NCI-H2107 treated with DMSO at 0.1 percent for 48 hours (cell line): Measurements from ENCODE around the gene FCN3.
A peak's percentile ranks its signal among the peaks of the same experiment; 100 is the strongest.
"Not testable (repeated sequence)": the region's sequence is repeated elsewhere in the genome, so short reads cannot be mapped to it uniquely, and the experiment has no call there.

Experiments
- DNase-seq: peaks from one replicate; lab custom pipeline; 2025; ENCODE audit not compliant: unreplicated experiment; lab: John Stamatoyannopoulos, UW

FCN3 gene

DNA sequence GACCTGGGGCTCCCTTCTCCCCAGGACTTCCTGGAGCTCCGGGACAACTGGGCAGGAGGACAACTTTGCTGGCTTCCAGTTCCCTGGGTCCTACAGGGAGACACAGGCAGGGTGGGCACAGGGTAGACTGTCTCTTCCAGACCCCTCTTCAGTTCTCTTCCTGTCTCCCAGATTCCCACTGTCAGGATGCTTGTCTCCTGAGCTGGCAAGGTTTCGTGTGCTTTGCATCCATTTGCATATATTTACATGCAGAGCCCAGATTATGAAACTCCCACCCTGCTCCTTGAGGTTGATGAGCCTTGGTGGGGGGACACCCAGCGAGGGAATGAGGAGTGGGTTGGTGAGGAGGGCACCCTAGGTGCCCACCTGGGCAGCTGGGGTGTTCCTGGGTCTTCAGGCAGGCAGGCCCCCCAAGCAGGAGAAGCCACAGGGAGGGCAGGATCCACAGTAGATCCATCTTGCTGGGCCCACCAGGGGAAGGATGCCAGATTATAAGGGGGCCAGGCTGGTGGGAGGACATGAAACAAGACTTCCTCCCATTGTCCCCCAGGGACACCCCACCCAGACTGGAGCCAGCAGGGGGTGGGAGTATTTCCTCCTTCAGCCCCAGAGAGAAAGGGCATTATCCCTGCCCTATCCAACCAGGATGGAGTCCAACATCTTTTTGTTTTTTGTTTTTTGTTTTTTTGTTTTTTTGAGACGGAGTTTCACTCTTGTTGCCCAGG, at the start of gene FCN3:
TSS of gene FCN3 (minus strand) at position 463 of the 725 bp plus-strand sequence. CDS start at position 457, 6 bp downstream.
- no peak for DNase-seq

DNA sequence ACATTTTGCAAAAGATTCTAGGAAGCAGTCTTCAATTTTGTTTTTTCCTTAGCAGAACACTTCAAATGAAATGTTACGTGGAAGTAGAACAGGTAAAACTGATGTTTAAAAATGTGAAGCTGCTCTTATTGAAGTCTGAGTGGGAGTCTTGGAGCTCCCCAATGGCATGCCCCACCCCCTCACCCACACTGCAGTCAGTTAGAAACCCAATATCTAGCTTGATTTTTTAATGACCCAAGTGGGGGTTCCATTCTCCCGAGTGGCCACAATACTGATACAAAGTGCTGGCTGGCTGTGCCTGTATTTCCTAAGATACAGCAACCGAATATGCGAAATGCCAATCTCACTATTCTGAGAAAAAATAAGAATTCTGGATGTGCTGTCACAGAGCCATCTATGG, 49.1 kb upstream of the FCN3 start:
- no peak for DNase-seq

DNA sequence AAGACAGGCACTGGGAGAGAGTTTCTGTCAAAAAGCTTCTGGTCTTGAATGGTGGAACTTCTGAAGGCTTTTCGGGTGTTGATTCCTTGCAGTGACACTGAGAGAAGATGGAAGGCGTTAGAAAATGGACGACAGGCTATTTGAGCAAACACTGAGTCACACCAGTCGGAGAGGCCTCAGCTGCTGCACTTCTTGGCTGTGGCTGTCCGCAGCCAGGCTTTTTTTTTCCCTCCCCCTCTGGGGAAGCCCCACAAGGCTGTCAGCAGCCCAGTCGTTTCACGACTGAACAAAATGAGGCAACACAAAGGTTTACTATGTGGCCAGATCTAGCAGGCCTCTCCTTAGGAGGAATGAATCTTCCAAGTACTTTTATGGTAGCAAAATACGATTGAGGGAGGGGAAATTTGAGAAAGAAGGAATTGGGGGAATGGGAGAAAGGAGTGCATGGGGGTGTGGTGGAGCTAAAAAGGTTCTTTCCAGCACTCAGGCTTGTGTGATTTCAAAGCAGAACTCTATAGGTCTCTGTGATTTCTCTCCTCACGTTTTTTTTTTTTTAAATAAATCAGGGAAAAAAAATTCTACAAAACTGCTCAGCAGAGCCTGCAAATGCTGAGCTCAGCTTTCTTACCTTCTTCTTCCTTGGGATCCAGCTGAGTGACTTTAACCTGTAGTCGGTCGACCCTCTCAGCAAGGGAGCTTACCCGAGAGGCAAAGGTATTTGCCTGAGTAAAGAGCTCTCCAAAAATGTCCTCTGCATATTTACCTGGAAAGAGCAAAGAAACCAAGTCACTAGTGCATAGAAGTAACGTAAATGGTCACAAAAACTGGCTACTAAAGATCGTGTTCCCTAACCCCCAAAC, 43.9 kb upstream of the FCN3 start:
- DNase-seq = no peak

DNA sequence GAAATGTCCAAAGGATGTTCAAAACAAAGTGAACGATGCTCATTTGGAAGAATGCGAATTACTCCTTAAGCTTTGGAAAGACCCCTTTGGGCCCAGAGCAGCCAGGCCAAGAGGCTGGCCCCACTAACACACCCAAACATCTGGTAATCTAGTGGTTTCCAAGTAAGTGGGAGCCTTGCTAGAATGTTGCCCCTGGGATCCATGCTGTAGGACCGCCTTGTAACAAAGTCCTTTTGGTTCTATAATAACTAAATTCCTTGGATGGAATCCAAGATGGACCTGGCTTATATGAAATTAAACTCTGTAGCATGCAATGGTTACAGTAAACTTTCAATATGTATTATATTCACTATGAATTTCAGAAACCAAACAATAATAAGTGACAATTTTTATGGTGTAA, 43.1 kb upstream of the FCN3 start:
- DNase-seq = no peak

DNA sequence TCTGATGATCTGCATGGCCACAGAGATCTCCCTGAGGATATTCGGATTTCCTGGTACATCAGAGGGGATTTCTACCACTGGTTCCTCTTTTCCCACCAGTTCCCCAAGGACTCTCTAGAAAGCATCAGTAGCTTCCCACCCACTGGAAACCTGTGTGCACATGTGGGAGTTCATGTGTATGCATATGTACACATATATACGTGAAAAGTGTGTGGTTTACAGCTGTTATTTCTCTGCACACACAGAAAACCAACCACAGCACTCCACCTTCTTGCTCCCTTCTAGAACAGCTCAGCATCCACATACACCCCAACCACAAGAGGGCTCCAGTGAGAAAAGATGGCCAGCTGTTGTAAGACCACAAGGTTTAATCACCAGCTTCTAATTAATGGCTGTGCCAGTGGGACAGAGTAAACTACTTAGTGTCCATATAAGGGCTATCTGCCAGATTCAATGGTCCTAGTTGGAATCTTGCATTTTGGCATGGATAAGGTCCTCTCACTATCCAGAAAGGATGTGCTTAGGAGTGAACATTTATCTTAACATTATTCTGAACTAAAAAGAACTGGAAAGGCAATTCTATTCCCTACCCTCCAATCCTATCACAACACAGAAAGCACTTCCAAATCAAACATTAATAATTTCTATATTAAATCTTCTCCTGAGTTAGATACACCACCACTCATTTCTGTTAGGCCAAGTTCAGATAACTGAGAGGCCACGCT, 41.9 kb upstream of the FCN3 start:
- DNase-seq = peak; percentile 58

DNA sequence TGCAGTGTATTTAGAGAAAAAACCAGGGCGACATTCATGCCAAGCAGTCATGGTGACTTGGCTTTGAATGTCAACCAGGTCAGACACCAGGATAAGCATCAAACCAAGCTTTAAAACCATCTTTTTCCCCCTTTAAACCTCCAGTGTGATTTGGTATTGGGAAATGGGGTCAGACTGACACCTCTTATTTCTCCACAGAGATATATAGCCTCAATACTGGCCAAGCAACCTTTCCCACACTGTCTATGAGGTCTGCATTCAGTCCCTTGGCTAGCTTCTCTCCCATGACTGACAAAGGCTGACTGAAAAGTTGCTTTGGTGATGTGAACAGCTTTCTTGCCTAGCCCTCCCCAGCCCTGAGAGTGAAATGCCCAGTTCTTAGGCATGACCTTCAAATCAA, 39.5 kb upstream of the FCN3 start:
- no peak for DNase-seq

DNA sequence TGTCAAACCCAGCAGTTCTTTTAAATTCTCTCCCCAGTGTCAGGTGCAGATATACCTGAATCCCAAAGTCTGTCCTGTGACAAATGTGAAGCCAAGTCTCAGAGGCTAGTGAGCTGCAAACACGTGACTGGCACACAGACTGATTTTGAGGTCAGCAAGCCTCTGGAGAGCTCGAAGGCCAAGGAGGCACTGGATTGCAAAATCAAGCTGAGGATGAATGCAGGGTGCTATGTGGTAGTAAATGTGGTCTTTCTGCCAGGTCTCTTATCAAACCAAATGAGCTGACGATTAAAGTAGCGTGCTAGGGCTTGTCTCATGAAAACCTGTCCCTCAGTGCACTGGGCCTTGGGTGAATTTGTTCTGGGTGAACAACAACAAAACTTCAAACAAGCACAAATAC, 38.4 kb upstream of the FCN3 start:
- no peak for DNase-seq

DNA sequence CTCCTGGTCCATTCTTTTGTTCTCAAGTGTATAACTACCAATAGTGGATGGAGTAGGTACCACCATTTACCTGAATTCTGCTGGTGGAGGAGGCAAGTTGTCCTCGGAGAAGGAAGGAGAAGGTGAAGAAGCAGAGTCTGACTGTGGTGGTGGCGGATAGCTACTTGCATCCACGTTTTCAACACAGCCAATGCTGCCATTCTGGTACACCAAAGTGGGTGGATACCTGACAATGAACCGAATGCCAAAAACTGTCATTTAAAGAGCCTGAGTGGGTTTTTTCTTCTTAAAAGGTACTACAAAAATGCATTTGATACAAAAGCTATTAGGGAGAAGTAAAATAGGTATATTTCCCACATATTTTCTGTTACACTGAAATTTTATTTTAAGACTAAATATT, 37.9 kb upstream of the FCN3 start:
- no peak for DNase-seq

DNA sequence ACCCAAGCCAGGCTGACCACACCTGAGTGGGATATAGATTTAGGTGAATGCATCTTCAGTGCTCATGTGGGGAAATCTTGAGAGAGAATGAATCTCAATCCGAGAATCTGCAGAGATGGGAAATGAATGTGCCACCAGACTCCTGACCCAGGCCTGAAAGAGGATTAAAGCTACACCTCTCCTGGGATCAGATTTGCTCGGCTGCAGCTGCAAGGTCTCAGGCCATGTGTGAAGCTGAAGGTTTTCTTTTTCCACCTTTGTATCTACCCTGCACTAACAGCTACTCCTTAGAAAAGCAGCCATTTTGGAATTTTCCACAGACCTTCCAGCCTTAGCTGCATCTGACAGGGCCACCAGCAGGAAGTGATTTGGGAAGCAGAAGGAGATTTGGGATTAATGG, 36.1 kb upstream of the FCN3 start:
- no peak for DNase-seq

DNA sequence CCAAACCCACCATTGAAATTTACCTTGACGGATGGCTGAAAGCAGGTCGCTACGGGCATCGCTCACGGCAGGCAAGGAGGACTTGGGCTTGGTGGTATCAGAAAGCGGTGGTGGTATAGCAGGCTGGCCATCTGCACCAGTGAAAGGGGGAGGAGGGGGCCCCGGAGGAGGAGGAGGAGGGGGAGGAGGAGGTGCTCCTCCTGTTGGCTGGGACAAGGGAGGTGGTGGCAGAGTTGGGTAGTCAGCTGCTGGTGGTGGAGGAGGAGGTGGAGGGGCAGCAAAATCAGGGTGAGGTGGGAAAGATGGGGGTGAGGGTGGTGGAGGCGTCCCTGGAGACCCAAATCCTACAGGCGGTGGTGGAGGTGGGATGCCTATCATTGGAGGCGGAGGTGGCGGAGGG, 35.0 kb upstream of the FCN3 start:
- DNase-seq = no peak

DNA sequence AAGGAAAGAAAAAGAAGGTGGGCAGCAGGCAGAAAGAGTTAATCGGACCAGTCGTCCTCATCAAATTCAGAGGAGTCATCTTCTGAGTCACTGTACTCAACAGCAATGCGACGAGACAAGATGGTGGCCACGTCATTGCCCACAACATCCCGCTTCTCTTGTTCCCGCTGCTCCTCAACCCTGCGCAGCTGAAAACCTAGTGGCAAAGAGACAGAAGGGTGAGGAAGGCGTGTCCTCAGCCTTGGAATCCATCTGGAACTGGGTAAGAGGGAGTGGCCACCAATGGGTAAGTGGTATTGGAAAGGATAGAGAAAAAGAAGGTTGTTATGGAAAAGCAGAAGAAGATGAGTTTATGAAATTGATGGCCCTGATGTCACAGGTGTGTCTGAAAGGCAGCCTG, 33.5 kb upstream of the FCN3 start:
- DNase-seq = no peak

DNA sequence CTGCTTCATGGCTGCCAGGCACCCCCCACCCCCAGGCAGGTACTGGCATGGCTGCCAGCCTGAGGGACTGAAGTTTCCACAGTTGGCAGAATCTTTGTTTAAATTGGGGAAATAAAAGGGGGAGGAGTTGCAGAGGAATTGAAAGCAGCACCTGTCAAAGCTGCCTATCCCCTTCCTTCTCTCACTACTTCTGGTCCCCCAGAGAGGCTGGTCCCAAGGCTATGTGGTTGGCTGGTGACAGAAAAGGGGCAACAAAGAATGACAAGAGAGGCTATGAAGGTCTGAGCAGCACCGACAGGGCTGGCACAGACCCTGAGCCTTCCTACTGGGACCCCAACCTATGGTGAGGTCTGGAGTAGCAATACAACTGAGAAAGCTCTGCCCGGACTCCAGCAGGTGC, 32.2 kb upstream of the FCN3 start:
- peak; percentile 87 for DNase-seq

DNA sequence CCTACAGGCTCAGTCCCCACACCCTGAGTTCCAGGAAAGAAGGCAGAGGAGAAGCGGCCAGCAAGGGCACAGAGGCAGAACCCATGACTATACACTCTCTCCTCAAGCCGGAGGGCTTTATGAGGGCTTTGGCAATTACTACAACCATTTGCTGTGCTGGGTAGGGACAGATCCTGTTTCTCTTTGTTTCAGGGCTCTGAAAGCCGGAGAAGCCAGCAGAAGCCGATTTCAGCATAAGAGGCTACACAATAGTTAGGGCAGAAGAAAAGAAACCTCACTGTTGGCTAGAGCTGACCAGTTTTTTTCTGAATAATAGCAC, 31.7 kb upstream of the FCN3 start:
- DNase-seq = peak; percentile 94

DNA sequence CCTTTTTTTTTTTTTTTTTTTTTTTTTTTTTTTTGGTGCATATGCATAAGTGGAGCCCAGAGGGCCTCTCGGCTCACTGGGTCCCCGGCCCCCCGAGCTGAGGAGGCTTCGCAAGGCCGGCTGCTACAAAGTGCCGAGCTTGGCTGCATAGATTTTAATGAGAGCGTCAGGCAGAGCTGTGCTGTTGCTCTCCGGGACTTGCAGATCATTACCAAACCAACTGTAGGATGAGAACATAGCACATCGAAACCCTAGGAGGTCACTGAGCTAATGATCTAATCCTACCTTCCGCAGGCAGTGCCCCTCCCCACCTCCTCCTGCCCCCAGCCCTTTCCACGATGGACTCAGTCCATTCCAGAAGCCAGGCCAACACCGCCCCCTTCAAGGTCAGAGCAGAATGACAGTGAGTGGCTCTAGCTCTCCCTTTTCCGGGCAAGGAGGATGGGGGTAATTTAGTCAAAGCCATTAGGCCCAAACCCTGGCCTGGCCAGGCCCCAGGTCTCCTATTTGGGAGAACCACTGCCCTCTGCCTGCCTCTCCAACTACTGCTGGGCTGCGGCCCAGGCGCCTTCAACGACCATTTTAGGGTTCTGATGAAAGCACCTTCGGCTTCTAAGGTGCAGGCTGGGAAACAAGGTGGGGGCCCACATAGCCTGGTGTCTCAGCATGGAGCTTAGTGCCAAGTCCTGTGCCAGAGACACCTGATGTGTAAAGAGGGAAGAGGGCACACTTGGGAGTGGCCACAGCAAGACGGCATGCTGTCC, 31.2 kb upstream of the FCN3 start:
- not testable (repeated sequence) for DNase-seq

DNA sequence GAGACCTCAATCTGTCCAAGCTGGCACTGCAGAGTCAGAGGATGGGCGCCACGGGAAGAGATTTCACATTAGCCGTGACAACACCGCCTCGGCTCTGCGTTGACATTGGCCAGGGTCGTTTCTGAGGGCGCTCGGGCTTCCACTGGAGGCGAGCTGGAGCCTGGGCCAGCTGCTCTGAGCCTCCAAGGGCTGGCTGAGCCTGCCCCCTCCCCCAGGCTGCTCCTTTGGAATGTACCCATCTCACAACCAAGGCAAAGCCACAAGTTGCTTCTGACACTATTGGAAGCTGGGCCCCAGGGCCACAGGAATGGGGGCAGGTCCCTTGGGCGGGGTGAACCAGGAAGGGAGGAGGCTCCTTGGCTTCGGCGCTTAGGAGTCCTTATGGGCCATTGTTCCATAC, 30.4 kb upstream of the FCN3 start:
- no peak for DNase-seq

DNA sequence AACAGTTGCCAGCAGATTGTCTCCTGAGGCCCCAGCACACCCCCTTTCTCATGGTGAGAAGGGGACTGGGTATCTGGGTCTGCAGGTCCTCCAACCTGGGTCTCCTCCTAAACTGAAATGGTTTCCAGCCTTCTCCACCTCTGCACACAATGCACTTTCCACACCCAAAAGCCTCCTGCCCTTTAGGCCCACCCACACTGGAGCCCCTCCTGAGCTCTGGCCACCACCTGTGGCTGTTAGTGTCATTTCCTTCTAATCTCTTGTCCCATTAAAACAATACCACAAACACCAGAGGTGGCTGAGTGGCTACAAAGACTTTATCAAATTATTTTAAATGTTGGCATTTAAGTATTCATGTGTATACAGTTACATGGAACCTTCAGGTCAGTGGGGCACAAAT, 29.3 kb upstream of the FCN3 start:
- DNase-seq = no peak

DNA sequence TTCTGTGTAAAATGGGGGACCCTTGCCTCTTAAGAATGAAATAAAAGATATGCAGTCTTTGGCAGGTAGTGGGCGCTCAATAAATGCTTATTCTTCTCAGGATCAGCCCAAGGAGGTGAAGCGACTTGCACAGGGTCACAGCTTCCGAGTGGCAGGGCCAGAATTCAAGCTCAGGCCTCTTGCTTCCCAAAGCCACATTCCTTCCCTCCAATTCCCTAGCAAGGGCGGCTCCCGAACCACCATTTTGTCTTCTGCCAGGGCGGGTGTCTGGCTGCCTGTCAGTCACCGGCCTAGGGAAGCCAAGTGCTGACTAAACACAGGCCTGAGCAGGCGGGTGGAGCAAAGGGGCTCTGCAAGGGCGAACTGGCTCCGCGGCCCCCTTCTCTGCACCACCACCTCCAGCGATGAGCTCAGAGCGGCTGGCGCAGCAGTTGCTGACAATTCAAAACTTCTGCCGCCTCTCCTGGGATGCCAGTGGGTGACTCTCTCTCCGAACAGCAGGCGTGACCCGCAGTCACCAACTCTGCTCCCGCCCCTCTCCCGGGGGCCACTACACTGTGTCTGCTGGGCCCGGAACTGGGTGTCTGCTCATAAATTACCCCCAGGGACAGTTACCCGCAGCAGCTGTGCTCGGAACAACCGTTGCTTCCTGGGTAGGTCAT, 28.6 kb upstream of the FCN3 start:
- DNase-seq = no peak

DNA sequence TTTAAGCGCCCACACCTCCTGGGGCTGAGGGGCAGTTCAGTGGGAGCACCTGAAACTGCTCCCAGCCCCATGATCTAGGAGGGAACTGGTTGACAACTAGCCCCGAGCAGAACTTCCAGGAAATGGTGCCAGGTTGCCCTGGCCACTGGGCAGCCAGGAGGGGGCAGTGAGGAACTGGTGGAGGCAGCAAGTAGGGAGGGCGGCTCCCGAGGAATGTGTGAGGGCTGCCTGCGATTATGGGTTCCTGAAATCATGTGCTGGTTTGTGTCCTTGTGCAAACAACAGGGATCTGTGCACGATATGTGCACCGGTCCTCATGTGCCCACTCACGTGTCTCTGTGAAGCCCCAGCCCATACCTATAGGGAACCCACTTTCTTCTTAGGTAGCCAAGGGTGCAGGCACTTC, 27.7 kb upstream of the FCN3 start:
- no peak for DNase-seq

DNA sequence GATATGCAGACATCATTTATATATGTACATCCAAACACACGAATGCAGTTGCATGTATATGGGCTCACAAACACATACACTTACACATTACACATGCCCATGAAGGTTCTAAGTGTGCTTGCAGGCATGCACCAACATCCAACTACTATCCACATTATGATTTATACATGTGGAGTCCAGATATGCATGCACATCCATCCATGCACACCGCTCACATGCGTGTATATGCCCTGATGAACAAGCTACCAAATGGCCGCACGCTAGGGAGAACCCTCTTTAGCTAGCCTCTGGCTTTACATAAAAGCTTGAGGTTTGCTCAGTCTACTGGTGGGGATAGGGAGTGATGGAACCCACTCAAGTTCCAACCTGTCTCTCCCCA, 26.3 kb upstream of the FCN3 start:
- DNase-seq = no peak

DNA sequence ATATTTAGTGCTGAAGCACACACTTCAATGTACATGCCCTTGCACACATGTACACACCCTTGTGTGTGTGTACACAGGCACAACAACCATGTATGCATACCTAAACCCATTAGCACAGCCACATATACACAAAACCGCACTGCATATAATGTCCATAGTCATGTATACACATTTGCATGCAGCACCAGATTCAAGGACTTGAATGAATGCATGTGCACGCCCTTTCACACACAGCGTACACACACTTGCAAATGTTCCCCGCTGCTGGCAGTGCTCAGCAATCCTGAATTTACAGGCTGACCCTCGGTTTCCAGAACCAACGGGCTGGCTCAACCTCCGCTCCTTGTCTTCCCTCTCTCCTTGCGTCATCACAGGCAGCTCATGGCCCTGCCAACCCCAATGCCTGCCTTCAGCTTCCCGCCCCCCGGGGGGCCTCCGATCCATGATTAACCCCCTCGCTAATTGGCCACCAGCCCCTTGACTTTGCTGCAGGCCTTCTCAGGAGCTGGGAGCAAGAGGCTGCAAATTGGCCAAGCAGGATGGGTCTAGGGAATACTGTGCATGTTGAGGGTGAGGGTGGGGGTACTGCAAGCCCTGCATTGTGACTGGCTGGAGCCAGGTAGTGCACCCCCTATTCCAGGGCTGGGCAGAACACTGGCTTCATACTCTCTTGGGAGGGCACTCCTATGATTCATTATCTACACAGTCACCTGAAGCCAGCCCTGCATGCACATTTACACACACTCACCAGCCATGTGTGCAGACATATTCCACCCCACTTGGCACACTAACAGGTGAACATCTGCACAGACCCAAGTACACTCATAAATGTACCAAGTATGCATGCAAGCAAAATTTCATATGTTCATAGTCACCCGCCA, 25.7 kb upstream of the FCN3 start:
- DNase-seq = no peak
